Tibial artery (tissue), 4 donors: ENCODE measurements around the gene RPL32.

ENCODE experiments used
- DNase-seq, 2 donors: peaks; one replicate each; pipeline ENCODE4 v3.0.0-alpha.2; 2019
- H3K27ac ChIP-seq, 2 donors: fragments of 200-600 bp; sonication (generic) in 1 of 2; 1 replicate in 1 of 2; 2 replicates in 1 of 2; pipeline ENCODE4 v1.5.1; 2018 to 2019; ENCODE audit warnings: mild to moderate bottlenecking in 1 of 2
- H3K27me3 ChIP-seq, 2 donors: fragments of 200-600 bp; sonication (generic) in 1 of 2; one replicate each; pipeline versions ENCODE4 v1.5.1 to v1.6.0; 2016 to 2019
- H3K36me3 ChIP-seq, 3 donors: fragments of 200-600 bp; sonication (generic) in 2 of 3; one replicate each; pipeline ENCODE4 v1.5.1; 2016 to 2019; ENCODE audit warnings: mild to moderate bottlenecking in 2 of 3
- H3K4me1 ChIP-seq, 4 donors: fragments of 200-600 bp; sonication (generic) in 2 of 4; 1 replicate in 3 of 4; 2 replicates in 1 of 4; pipeline ENCODE4 v1.5.1; 2016 to 2019
- H3K4me3 ChIP-seq, 2 donors: fragments of 200-600 bp; sonication (generic) in 1 of 2; 1 replicate in 1 of 2; 2 replicates in 1 of 2; pipeline ENCODE4 v1.5.1; 2018 to 2019; ENCODE audit warnings: mild to moderate bottlenecking in 2 of 2
- H3K9me3 ChIP-seq, 3 donors: fragments of 200-600 bp; sonication (generic) in 1 of 3; one replicate each; pipeline ENCODE4 v1.5.1; 2016 to 2019
- CTCF ChIP-seq, 2 experiments: fragments of 200-600 bp in 1 of 2; fragments of 450-650 bp in 1 of 2; IDR thresholded peaks; one replicate each; pipeline ENCODE4 v1.5.1; 2017 to 2019; ENCODE audit warnings: antibody characterized with exemption in 2 of 2, mild to moderate bottlenecking in 1 of 2, moderate library complexity in 1 of 2
- intact Hi-C: fragments of 100-400 bp; cut with DNase I; formaldehyde crosslinking; loops from one replicate; pipeline ENCODE4 v1.15.0; 2023; ENCODE audit warnings: low total_unique reads

RPL32 gene

DNA sequence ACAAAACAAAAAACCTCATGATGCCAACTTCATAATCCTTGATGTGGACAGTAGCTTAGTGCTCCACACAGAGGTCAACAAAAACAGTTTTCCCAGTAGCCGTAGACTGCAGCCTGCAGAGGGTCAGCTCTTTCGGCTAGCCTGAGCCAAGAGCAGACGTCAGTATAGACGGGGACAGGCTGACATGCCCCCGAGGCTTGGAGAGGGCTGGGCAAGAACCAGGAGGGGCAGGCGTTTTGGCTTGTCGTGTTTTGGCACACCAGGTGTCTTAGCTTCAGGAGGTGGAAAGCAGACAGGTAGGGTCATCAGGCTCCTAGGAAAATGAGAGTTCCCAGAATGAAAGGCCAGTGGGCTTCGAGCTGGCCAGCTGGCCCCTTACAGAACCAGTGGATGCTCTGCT is 23.1 kb downstream of the RPL32 start:
- no peak for TF ChIP-seq CTCF (IDR thresholded peaks at IDR 0.05)
- Histone ChIP-seq H3K27me3 (no peaks in the 10 kb centered on the region), H3K36me3 (peaks cover 59 to 92% (median 68%) of the 10 kb centered on the region in 3 donors), H3K4me3 (no peak overlapping the region), H3K4me1 (no peaks in the 10 kb centered on the region), H3K9me3 (no peaks in the 10 kb centered on the region), H3K27ac (no peak overlapping the region)
- intact Hi-C loops, result no loop called here
- no peak for DNase-seq

- TF ChIP-seq CTCF (IDR thresholded peaks at IDR 0.05), result no peak
- peaks cover 59 to 92% (median 73%) of the 10 kb centered on the region in 3 donors for H3K36me3 ChIP-seq
- no peaks in the 10 kb centered on the region for H3K4me1 ChIP-seq
- H3K27ac ChIP-seq, result no peak overlapping the region
- intact Hi-C loops, result no loop called here
- no peak overlapping the region for H3K4me3 ChIP-seq
- no peaks in the 10 kb centered on the region for H3K9me3 ChIP-seq
- DNase-seq, result no peak
- no peaks in the 10 kb centered on the region for H3K27me3 ChIP-seq
These were observed 24.0 kb downstream of the RPL32 start for GRCh38 chr3:12817343-12817710.

- H3K36me3 ChIP-seq, result peaks cover 59 to 86% (median 73%) of the 10 kb centered on the region in 3 donors
- no peak for TF ChIP-seq CTCF (IDR thresholded peaks at IDR 0.05)
These were observed 24.6 kb downstream of the RPL32 start for GRCh38 chr3:12816521-12817342.

GRCh38 chr3:12815719-12816118 is 25.6 kb downstream of the RPL32 start:
- H3K27me3 ChIP-seq, result no peaks in the 10 kb centered on the region
- H3K4me3 ChIP-seq, result no peak overlapping the region
- peaks cover 0 to 5% (median 2%) of the 10 kb centered on the region in 4 donors for H3K4me1 ChIP-seq
- DNase-seq, result no peak
- TF ChIP-seq CTCF (IDR thresholded peaks at IDR 0.05), result no peak
- H3K27ac ChIP-seq, result no peak overlapping the region
- peaks cover 59 to 78% (median 70%) of the 10 kb centered on the region in 3 donors for H3K36me3 ChIP-seq
- intact Hi-C loops, result no loop called here
- H3K9me3 ChIP-seq, result no peaks in the 10 kb centered on the region

More at GRCh38 chr3:12816521-12817342, 24.6 kb downstream of the RPL32 start:
- intact Hi-C loops, result no loop called here
- no peak overlapping the region for H3K27ac ChIP-seq
- H3K4me1 ChIP-seq, result no peaks in the 10 kb centered on the region
- H3K27me3 ChIP-seq, result no peaks in the 10 kb centered on the region
- DNase-seq, result no peak
- H3K9me3 ChIP-seq, result no peaks in the 10 kb centered on the region
- H3K4me3 ChIP-seq, result no peak overlapping the region

- TF ChIP-seq CTCF (IDR thresholded peaks at IDR 0.05), result no peak
- H3K27me3 ChIP-seq, result no peaks in the 10 kb centered on the region
- no peak for DNase-seq
- H3K9me3 ChIP-seq, result no peaks in the 10 kb centered on the region
- intact Hi-C loops, result no loop called here
- H3K36me3 ChIP-seq, result peaks cover 52 to 72% (median 64%) of the 10 kb centered on the region in 3 donors
- no peak overlapping the region for H3K27ac ChIP-seq
- H3K4me1 ChIP-seq, result peaks cover 0 to 9% (median 4%) of the 10 kb centered on the region in 4 donors
- no peak overlapping the region for H3K4me3 ChIP-seq
These were observed 26.3 kb downstream of the RPL32 start for GRCh38 chr3:12815078-12815477.
